HG03571 (cell line): ENCODE measurements around the gene SPTBN4.
A peak's percentile ranks its signal among the peaks of the same experiment; 100 is the strongest.
"Not testable (repeated sequence)": the region's sequence is repeated elsewhere in the genome, so short reads cannot be mapped to it uniquely, and the experiment has no call there.

Experiments
- ATAC-seq: cut with Tn5 transposase; IDR thresholded peaks from one replicate; pipeline ENCODE4 v1.9.1; 2021; ENCODE audit not compliant: unreplicated experiment

SPTBN4 gene

GRCh38 chr19:40441719-40442253 is 25.0 kb upstream of the SPTBN4 start:
- ATAC-seq, result no peak

- no peak for ATAC-seq
Measured at GRCh38 chr19:40442328-40443130, 24.3 kb upstream of the SPTBN4 start.

- peak; percentile 64 for ATAC-seq
Measured at GRCh38 chr19:40443131-40443999, 23.4 kb upstream of the SPTBN4 start.

- ATAC-seq, result peak; percentile 55
Measured at GRCh38 chr19:40444000-40444824, 22.6 kb upstream of the SPTBN4 start, which contains the start of gene SERTAD3. TSS of gene SERTAD3 (minus strand) at chr19:40444335. CDS start at chr19:40442080, 2,255 bp downstream.

- ATAC-seq, result no peak
Measured at GRCh38 chr19:40444825-40445312, 21.9 kb upstream of the SPTBN4 start.

GRCh38 chr19:40445780-40446262 is 21.0 kb upstream of the SPTBN4 start:
- ATAC-seq, result no peak

GRCh38 chr19:40446263-40446784 is 20.5 kb upstream of the SPTBN4 start:
- ATAC-seq, result no peak

- ATAC-seq, result no peak
Measured at GRCh38 chr19:40449506-40449905, 17.3 kb upstream of the SPTBN4 start.

- no peak for ATAC-seq
Measured at GRCh38 chr19:40450664-40451063, 16.1 kb upstream of the SPTBN4 start.

- no peak for ATAC-seq
Measured at GRCh38 chr19:40452016-40452415, 14.8 kb upstream of the SPTBN4 start.

- ATAC-seq, result no peak
Measured at GRCh38 chr19:40453151-40453735, 13.6 kb upstream of the SPTBN4 start.

- ATAC-seq, result not testable (repeated sequence)
Measured at GRCh38 chr19:40453943-40454342, 12.9 kb upstream of the SPTBN4 start.

- ATAC-seq, result no peak
Measured at GRCh38 chr19:40457048-40457447, 9.8 kb upstream of the SPTBN4 start.

- ATAC-seq, result no peak
Measured at GRCh38 chr19:40457953-40458596, 8.7 kb upstream of the SPTBN4 start.

- no peak for ATAC-seq
Measured at GRCh38 chr19:40458597-40458974, 8.2 kb upstream of the SPTBN4 start.

GRCh38 chr19:40460185-40460584 is 6.6 kb upstream of the SPTBN4 start:
- ATAC-seq, result no peak

- ATAC-seq, result no peak
Measured at GRCh38 chr19:40461669-40462221, 5.1 kb upstream of the SPTBN4 start.

GRCh38 chr19:40463587-40464037 is 3.2 kb upstream of the SPTBN4 start:
- ATAC-seq, result not testable (repeated sequence)
